ENCODE measurements around the gene TENM3. TPM values are rescaled to one million over a fixed set of nuclear protein-coding genes. Genes with fewer than 3 reads are reported as not detected.

Gene TENM3
- total and polyA plus RNA-seq, 2 of the 8 experiments (the other 6 are each of a cell fraction or from before 2014, with no cell fraction given): 36.9 to 69.3 TPM

DNA sequence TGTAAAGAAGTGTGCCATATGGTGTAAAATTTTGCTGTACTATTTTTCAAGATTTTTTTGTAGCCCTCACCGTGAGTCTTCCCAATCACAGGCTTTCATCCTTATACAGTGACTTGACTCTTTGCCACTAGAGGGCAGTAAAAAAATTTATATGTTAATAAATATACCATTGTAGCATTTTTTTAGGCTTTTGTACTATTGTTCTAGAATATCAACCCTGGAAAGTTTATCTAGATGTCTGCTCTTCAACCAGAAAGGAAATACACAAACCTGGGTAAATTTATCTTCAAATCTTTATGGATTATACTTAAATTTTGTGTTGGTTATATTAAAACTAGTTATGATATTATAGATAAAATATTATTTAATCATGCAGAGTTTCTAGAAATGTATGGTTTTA is 235.3 kb downstream of the TENM3 start:
- Histone ChIP-seq H3K4me1 (replicated peaks in 1 of 4; ENCODE audit: control insufficient read depth in 3 of 4, insufficient read depth in 4 of 4, low read length in 3 of 4) (no peaks in the 10 kb centered on the region), H3K79me2 (ENCODE audit: control insufficient read depth in 1 of 2, insufficient read depth in 2 of 2, low read length in 2 of 2) (peaks cover 0 to 71% of the 10 kb centered on the region in 2 experiments; a peak in 3 of 4 replicates), H2BK15ac (ENCODE audit: low read length) (no peak overlapping the region), H3K9ac (replicated peaks in 1 of 4; ENCODE audit: extremely low read depth in 1 of 4, low read depth in 3 of 4, low read length in 3 of 4) (no peak overlapping the region), H3K36me3 (ENCODE audit: control insufficient read depth in 2 of 4, insufficient read depth in 4 of 4, low read length in 3 of 4) (no peaks in the 10 kb centered on the region; a peak in 1 of 8 replicates), H3K9me3 (ENCODE audit: insufficient read depth in 2 of 2, low read depth in 1 of 2, low read length in 1 of 2) (no peaks in the 10 kb centered on the region), H3K14ac (ENCODE audit: insufficient read length) (no peak overlapping the region), H2BK120ac (replicated peaks; ENCODE audit: low read depth, low read length) (no peak overlapping the region), H3K18ac (ENCODE audit: extremely low read depth, low read length) (no peak overlapping the region), H4K91ac (replicated peaks; ENCODE audit: insufficient read length, low read length) (no peak overlapping the region), H3K56ac (replicated peaks; ENCODE audit: insufficient read length, low read depth, low read length) (no peak overlapping the region), H3K4me3 (ENCODE audit: extremely low read depth in 1 of 4, insufficient read depth in 2 of 4, low read depth in 3 of 4, low read length in 4 of 4) (no peak overlapping the region), H4K8ac (ENCODE audit: extremely low read depth, insufficient read depth, low read length) (no peak overlapping the region), H3K23ac (ENCODE audit: insufficient read length) (no peak overlapping the region), H2AK5ac (ENCODE audit: low read depth, low read length) (no peak overlapping the region), H3K4ac (replicated peaks; ENCODE audit: insufficient read length, low read depth, low read length) (no peak overlapping the region), H3K79me1 (ENCODE audit: low read depth, low read length) (no peaks in the 10 kb centered on the region), H4K20me1 (replicated peaks in 1 of 2; ENCODE audit: control insufficient read depth in 1 of 2, insufficient read depth in 2 of 2, low read length in 2 of 2) (peaks cover 0 to 2% of the 10 kb centered on the region in 2 experiments), H4K5ac (ENCODE audit: insufficient read length, low read depth, low read length) (no peak overlapping the region), H2BK20ac (ENCODE audit: low read length) (no peak overlapping the region), H2BK12ac (ENCODE audit: low read depth, low read length) (no peak overlapping the region), H3K27ac (ENCODE audit: low read depth, low read length) (no peak overlapping the region), H2BK5ac (ENCODE audit: low read depth, low read length) (no peak overlapping the region), H2AFZ (ENCODE audit: low read length) (no peak overlapping the region), H3K27me3 (replicated peaks in 1 of 4; ENCODE audit: control insufficient read depth in 3 of 4, extremely low read depth in 1 of 4, insufficient read depth in 3 of 4, low read length in 3 of 4) (no peaks in the 10 kb centered on the region), H3K4me2 (ENCODE audit: insufficient read depth in 1 of 2, low read depth in 2 of 2, low read length in 2 of 2) (no peak overlapping the region), H3K23me2 (ENCODE audit: low read depth, low read length) (no peaks in the 10 kb centered on the region)
- FAIRE-seq (peak; percentile 62), DNase-seq (ENCODE audit: low read depth in 1 of 2, low spot score in 2 of 2) (no peak)
- CTCF ChIA-PET (ENCODE audit: partially characterized antibody): interaction anchor here (0.9 kb wide), 1 partner anchor 447 kb away, joined by 3 read pairs; no protein-coding TSS in a partner anchor
- POLR2A ChIA-PET (ENCODE audit: partially characterized antibody): no interaction called here
- 43% methylated on average over 1 of the region's 1 CpG; no CpG with 5 or more reads in 1 of the 2 experiments for WGBS, 2 experiments (ENCODE audit: extremely low coverage in 1 of 2, insufficient coverage in 1 of 2, insufficient read length in 1 of 2, insufficient replicate concordance in 2 of 2, low coverage in 1 of 2, low lambda C conversion rate in 2 of 2, missing lambda C conversion rate in 1 of 2)
- TF ChIP-seq RAD21 (IDR thresholded peaks at IDR 0.05 in 1 of 2, conservative IDR thresholded peaks at IDR 0.05 in 1 of 2; ENCODE audit: low read depth in 2 of 2, low read length in 2 of 2): peak; percentile 23 to 41; a peak in 3 of 4 replicates
- TF ChIP-seq RNF2 (IDR thresholded peaks at IDR 0.05; ENCODE audit: borderline replicate concordance, low read depth, low read length, missing control alignments, poor library complexity, severe bottlenecking): no peak
- TF ChIP-seq, protein P1, sequence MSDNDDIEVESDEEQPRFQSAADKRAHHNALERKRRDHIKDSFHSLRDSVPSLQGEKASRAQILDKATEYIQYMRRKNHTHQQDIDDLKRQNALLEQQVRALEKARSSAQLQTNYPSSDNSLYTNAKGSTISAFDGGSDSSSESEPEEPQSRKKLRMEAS (IDR thresholded peaks at IDR 0.05): no peak
- TF ChIP-seq CTBP2 (IDR thresholded peaks at IDR 0.05; ENCODE audit: borderline replicate concordance, insufficient read depth, insufficient read length, low read length): no peak
- TF ChIP-seq, protein P2, sequence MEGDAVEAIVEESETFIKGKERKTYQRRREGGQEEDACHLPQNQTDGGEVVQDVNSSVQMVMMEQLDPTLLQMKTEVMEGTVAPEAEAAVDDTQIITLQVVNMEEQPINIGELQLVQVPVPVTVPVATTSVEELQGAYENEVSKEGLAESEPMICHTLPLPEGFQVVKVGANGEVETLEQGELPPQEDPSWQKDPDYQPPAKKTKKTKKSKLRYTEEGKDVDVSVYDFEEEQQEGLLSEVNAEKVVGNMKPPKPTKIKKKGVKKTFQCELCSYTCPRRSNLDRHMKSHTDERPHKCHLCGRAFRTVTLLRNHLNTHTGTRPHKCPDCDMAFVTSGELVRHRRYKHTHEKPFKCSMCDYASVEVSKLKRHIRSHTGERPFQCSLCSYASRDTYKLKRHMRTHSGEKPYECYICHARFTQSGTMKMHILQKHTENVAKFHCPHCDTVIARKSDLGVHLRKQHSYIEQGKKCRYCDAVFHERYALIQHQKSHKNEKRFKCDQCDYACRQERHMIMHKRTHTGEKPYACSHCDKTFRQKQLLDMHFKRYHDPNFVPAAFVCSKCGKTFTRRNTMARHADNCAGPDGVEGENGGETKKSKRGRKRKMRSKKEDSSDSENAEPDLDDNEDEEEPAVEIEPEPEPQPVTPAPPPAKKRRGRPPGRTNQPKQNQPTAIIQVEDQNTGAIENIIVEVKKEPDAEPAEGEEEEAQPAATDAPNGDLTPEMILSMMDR (IDR thresholded peaks at IDR 0.05; ENCODE audit: control extremely low read depth in 1 of 3, insufficient read depth in 1 of 3, low read depth in 1 of 3, low read length in 3 of 3): peak in 2 of 3 experiments; percentile 24 to 31; a peak in 2 of 4 replicates
- TF ChIP-seq, protein P3, sequence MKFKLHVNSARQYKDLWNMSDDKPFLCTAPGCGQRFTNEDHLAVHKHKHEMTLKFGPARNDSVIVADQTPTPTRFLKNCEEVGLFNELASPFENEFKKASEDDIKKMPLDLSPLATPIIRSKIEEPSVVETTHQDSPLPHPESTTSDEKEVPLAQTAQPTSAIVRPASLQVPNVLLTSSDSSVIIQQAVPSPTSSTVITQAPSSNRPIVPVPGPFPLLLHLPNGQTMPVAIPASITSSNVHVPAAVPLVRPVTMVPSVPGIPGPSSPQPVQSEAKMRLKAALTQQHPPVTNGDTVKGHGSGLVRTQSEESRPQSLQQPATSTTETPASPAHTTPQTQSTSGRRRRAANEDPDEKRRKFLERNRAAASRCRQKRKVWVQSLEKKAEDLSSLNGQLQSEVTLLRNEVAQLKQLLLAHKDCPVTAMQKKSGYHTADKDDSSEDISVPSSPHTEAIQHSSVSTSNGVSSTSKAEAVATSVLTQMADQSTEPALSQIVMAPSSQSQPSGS (IDR thresholded peaks at IDR 0.05; ENCODE audit: low read length): no peak
- no peak for TF ChIP-seq CHD2 (IDR thresholded peaks at IDR 0.05; ENCODE audit: low read length)
